Upper lobe of left lung (tissue), 6 donors: ENCODE results near the gene RAPGEF1. TPM values are rescaled to one million over a fixed set of nuclear protein-coding genes. Genes with fewer than 3 reads are reported as not detected.

ENCODE experiments used
- ATAC-seq, 2 donors: fragments of 200-7000 bp; cut with Tn5 transposase; one replicate each; pipeline ENCODE4 v1.9.1; 2022; ENCODE audit warnings: mild to moderate bottlenecking in 2 of 2, moderate library complexity in 2 of 2; ENCODE audit not compliant: low FRiP score in 2 of 2
- DNase-seq, 2 donors: peaks; one replicate each; pipeline ENCODE4 v3.0.0-alpha.2; 2019 to 2020
- H3K27ac ChIP-seq, 4 donors: fragments of 200-600 bp; sonication (generic); one replicate each; pipeline ENCODE4 v1.5.1; 2016 to 2019
- H3K27me3 ChIP-seq, 4 donors: fragments of 200-600 bp; sonication (generic); one replicate each; pipeline ENCODE4 v1.5.1; 2017 to 2019
- H3K36me3 ChIP-seq, 4 donors: fragments of 200-600 bp; sonication (generic); one replicate each; pipeline ENCODE4 v1.5.1; 2016 to 2019
- H3K4me1 ChIP-seq, 4 donors: fragments of 200-600 bp; sonication (generic); one replicate each; pipeline ENCODE4 v1.5.1; 2018 to 2019
- H3K4me3 ChIP-seq, 4 donors: fragments of 200-600 bp; sonication (generic); one replicate each; pipeline ENCODE4 v1.5.1; 2017 to 2019; ENCODE audit warnings: mild to moderate bottlenecking in 2 of 4, moderate library complexity in 1 of 4
- H3K9me3 ChIP-seq, 4 donors: fragments of 200-600 bp; sonication (generic); one replicate each; pipeline ENCODE4 v1.5.1; 2018 to 2019
- CTCF ChIP-seq, 6 experiments: fragments of 450-650 bp in 4 of 6; fragments of 200-600 bp in 2 of 6; sonication (generic) in 2 of 6; IDR thresholded peaks; one replicate each; pipeline ENCODE4 v1.5.1; 2016 to 2019; ENCODE audit warnings: antibody characterized with exemption in 6 of 6
- EP300 ChIP-seq, 4 donors: sonication (generic); formaldehyde crosslinking; IDR thresholded peaks; one replicate each; pipeline ENCODE4 v1.5.1; 2017; ENCODE audit warnings: antibody characterized with exemption in 4 of 4, control low read depth in 2 of 4
- POLR2A ChIP-seq, 4 donors: fragments of 450-650 bp; IDR thresholded peaks; one replicate each; pipeline ENCODE4 v1.5.1; 2016 to 2017; ENCODE audit warnings: antibody characterized with exemption in 4 of 4, mild to moderate bottlenecking in 2 of 4
- POLR2AphosphoS5 ChIP-seq, 2 donors: sonication (generic); formaldehyde crosslinking; IDR thresholded peaks; one replicate each; pipeline ENCODE4 v1.5.1; 2017; ENCODE audit warnings: antibody characterized with exemption in 2 of 2
- WGBS, 2 donors: methylation state at CpG; one replicate each; pipeline ENCODE4 v1.1.5; 2017 to 2018; 5-methylcytosine and 5-hydroxymethylcytosine counted together
- total RNA-seq, 6 donors: library from RNA; depleted of rRNA in 4 of 6; stranded (reverse); fragments of >200 nt in 4 of 6; gene quantifications; one replicate each; pipeline versions ENCODE4 v1.1.0 to v1.2.1, GENCODE V29; 2016 to 2021
- donor health status: DM: no; HTN: no; CAD: no; lungs with moderate emphysema.
- donor health status: DM: no; HTN: yes; CAD: no; lungs with severe emphysema.

RAPGEF1 gene
- total RNA-seq, 6 donors from 2014 or later: 82.8 to 161 (median 96.8) TPM

GRCh38 chr9:131723632-131724031, 16.2 kb downstream of the RAPGEF1 start:
- no peak overlapping the region for H3K4me3 ChIP-seq
- ATAC-seq (no peak), DNase-seq (no peak)
- no peak for TF ChIP-seq CTCF (IDR thresholded peaks at IDR 0.05)
- TF ChIP-seq POLR2A (IDR thresholded peaks at IDR 0.05): no peak
- no peak for TF ChIP-seq POLR2AphosphoS5 (IDR thresholded peaks at IDR 0.05)
- no peak for TF ChIP-seq EP300 (IDR thresholded peaks at IDR 0.05)
- H3K9me3 ChIP-seq: no peaks in the 10 kb centered on the region
- peaks cover 48 to 71% (median 56%) of the 10 kb centered on the region in 4 donors for H3K4me1 ChIP-seq
- peaks cover 0 to 6% (median 0%) of the 10 kb centered on the region in 4 donors for H3K36me3 ChIP-seq
- WGBS, 2 donors: 65 to 69% methylated on average over 5 of the region's 5 CpGs
- no peak overlapping the region for H3K27ac ChIP-seq
- no peaks in the 10 kb centered on the region for H3K27me3 ChIP-seq

GRCh38 chr9:131722255-131722654, 17.6 kb downstream of the RAPGEF1 start:
- H3K27me3 ChIP-seq: no peaks in the 10 kb centered on the region
- H3K4me3 ChIP-seq: no peak overlapping the region
- H3K36me3 ChIP-seq: peaks cover 0 to 6% (median 0%) of the 10 kb centered on the region in 4 donors
- peak overlapping the region in 1 of 4 donors; percentile 13 for H3K27ac ChIP-seq
- DNase-seq: no peak
- H3K4me1 ChIP-seq: peaks cover 37 to 71% (median 54%) of the 10 kb centered on the region in 4 donors
- WGBS, 2 donors: 44 to 79% methylated on average over 3 to 8 of the region's 8 CpGs
- H3K9me3 ChIP-seq: no peaks in the 10 kb centered on the region
- peak in 1 of 6 experiments; percentile 4 for TF ChIP-seq CTCF (IDR thresholded peaks at IDR 0.05)
- no peak for TF ChIP-seq EP300 (IDR thresholded peaks at IDR 0.05)
- no peak for ATAC-seq

GRCh38 chr9:131721076-131721475, 18.8 kb downstream of the RAPGEF1 start:
- DNase-seq (no peak), ATAC-seq (no peak)
- WGBS, 2 donors: 96% methylated on average over 13 of the region's 13 CpGs
- Histone ChIP-seq H3K4me1 (peaks cover 42 to 77% (median 56%) of the 10 kb centered on the region in 4 donors), H3K27me3 (no peaks in the 10 kb centered on the region), H3K4me3 (no peak overlapping the region), H3K27ac (no peak overlapping the region), H3K36me3 (peaks cover 0 to 6% (median 0%) of the 10 kb centered on the region in 4 donors), H3K9me3 (no peaks in the 10 kb centered on the region)
- TF ChIP-seq CTCF (IDR thresholded peaks at IDR 0.05): no peak
- no peak for TF ChIP-seq EP300 (IDR thresholded peaks at IDR 0.05)

- H3K36me3 ChIP-seq: peaks cover 0 to 6% (median 0%) of the 10 kb centered on the region in 4 donors
- H3K27me3 ChIP-seq: no peaks in the 10 kb centered on the region
- H3K9me3 ChIP-seq: no peaks in the 10 kb centered on the region
- peaks cover 49 to 81% (median 61%) of the 10 kb centered on the region in 4 donors for H3K4me1 ChIP-seq
- peak overlapping the region; percentile 36 to 84 (median 56) for H3K27ac ChIP-seq
- H3K4me3 ChIP-seq: no peak overlapping the region
- 82 to 92% methylated on average over 6 of the region's 6 CpGs for WGBS, 2 donors
- no peak for TF ChIP-seq EP300 (IDR thresholded peaks at IDR 0.05)
- no peak for TF ChIP-seq CTCF (IDR thresholded peaks at IDR 0.05)
- no peak for TF ChIP-seq POLR2A (IDR thresholded peaks at IDR 0.05)
- no peak for TF ChIP-seq POLR2AphosphoS5 (IDR thresholded peaks at IDR 0.05)
- ATAC-seq (no peak), DNase-seq (no peak)
Observed at GRCh38 chr9:131720330-131720729, 19.5 kb downstream of the RAPGEF1 start.

GRCh38 chr9:131719262-131719908, 20.5 kb downstream of the RAPGEF1 start:
- peak overlapping the region; percentile 53 to 90 (median 74) for H3K27ac ChIP-seq
- ATAC-seq: peak in 1 of 2 donors; percentile 18

More at GRCh38 chr9:131719262-131719908, 20.5 kb downstream of the RAPGEF1 start:
- Histone ChIP-seq H3K27me3 (no peaks in the 10 kb centered on the region), H3K4me3 (no peak overlapping the region), H3K4me1 (peaks cover 57 to 81% (median 63%) of the 10 kb centered on the region in 4 donors), H3K36me3 (peaks cover 0 to 6% (median 0%) of the 10 kb centered on the region in 4 donors), H3K9me3 (no peaks in the 10 kb centered on the region)
- TF ChIP-seq POLR2AphosphoS5 (IDR thresholded peaks at IDR 0.05) (no peak), CTCF (IDR thresholded peaks at IDR 0.05) (no peak), POLR2A (IDR thresholded peaks at IDR 0.05) (no peak), EP300 (IDR thresholded peaks at IDR 0.05) (no peak)
- DNase-seq: no peak
- WGBS, 2 donors: 42 to 43% methylated on average over 7 of the region's 7 CpGs
